BLaER1 treated with 17β-estradiol and CSF1 and Interleukin-3, amounts not matched to agents 10 nM and 100 nM (cell line): ENCODE data around the gene RBMXL3.

Experiments
- H3K27ac ChIP-seq, 11 experiments: shearing (Covaris generic); formaldehyde crosslinking; 2 replicates each; pipeline ENCODE4 v1.8.1; 2022
- H3K27me3 ChIP-seq, 11 experiments: shearing (Covaris generic); formaldehyde crosslinking; 2 replicates each; pipeline ENCODE4 v1.8.1; 2022
- H3K36me3 ChIP-seq, 11 experiments: shearing (Covaris generic); formaldehyde crosslinking; 2 replicates each; pipeline ENCODE4 v1.8.1; 2022
- H3K4me1 ChIP-seq, 10 experiments: shearing (Covaris generic); formaldehyde crosslinking; 2 replicates each; pipeline ENCODE4 v1.8.1; 2022
- H3K4me2 ChIP-seq, 11 experiments: shearing (Covaris generic); formaldehyde crosslinking; 2 replicates each; pipeline ENCODE4 v1.8.1; 2022
- H3K4me3 ChIP-seq, 10 experiments: shearing (Covaris generic); formaldehyde crosslinking; 2 replicates each; pipeline ENCODE4 v1.8.1; 2022
- H3K9ac ChIP-seq, 11 experiments: shearing (Covaris generic); formaldehyde crosslinking; 2 replicates each; pipeline ENCODE4 v1.8.1; 2022
- H3K9me3 ChIP-seq, 11 experiments: shearing (Covaris generic); formaldehyde crosslinking; replicated peaks in 1 of 11; 2 replicates each; pipeline ENCODE4 v1.8.1; 2022
- H4K20me1 ChIP-seq, 11 experiments: shearing (Covaris generic); formaldehyde crosslinking; 2 replicates each; pipeline ENCODE4 v1.8.1; 2022
- Cebpa-rat ChIP-seq, 11 experiments: shearing (Covaris generic); IDR thresholded peaks; 2 replicates each; pipeline ENCODE4 v1.8.1; 2022

Gene RBMXL3

DNA sequence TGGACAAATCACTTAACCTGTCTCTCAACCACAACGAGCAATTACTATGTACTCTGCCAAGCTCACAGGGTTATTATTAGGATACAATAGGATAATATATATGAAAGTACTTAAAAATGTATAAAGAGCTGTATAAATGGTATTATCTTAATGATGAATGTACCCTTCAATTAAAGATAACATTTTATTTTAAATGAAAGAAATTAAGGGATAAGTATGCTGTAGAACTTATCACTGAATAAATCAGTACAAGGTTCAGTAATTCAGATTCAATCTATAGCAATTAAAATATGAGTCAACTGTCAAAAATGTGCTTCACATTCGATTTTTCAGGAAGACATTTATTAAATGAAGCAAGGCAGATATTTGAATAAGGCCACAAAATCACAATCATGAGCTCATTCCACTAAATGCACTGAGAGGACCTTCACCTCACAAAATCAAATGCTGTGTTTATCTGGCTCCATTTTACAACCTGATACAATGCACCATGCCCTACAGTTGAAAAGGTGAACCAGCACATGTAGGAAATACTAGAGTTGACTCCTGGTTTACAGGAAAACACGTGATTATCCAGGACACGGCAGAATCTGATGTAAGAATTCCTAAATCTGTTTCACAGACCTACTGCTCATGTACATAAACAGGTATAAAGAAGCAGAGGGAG lies 40.3 kb downstream of the RBMXL3 start:
- no peaks in the 10 kb centered on the region; a peak in 1 of 22 replicates for H4K20me1 ChIP-seq
- no peak overlapping the region for H3K27ac ChIP-seq
- no peak overlapping the region for H3K9ac ChIP-seq
- peaks cover 0 to 5% (median 0%) of the 10 kb centered on the region in 11 experiments; a peak in 1 of 22 replicates for H3K9me3 ChIP-seq
- no peaks in the 10 kb centered on the region for H3K36me3 ChIP-seq
- H3K4me3 ChIP-seq = no peak overlapping the region
- no peak for TF ChIP-seq Cebpa-rat (IDR thresholded peaks at IDR 0.05)
- H3K27me3 ChIP-seq = peaks cover 76 to 98% (median 94%) of the 10 kb centered on the region in 11 experiments
- H3K4me2 ChIP-seq = no peak overlapping the region
- no peaks in the 10 kb centered on the region for H3K4me1 ChIP-seq

DNA sequence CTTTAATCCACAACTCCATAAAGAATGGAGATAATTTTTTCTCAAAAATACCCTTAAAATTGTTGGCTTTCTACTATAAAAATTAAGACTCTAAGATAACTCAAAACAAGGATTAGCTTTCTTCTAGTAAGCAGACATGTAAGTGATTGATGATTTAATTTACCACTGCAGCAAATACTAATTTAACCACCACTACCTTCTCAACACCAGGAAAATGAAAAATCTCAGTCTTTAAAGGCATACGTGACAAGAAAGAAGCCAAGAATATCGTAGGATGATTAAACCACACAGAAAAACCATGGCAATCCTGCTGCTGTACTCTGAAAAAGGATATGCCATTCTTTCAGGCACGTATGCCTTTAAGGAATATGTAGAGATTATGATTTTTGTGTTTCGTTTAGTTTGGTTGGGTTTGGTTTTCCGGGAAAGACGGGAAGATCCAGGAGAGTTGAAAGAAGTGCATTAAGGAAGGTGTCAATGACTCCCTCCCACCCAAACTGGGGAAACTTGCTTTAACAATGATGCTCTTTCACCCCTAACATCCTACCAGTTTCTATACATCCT lies 43.8 kb downstream of the RBMXL3 start:
- Histone ChIP-seq H3K27ac (no peak overlapping the region), H3K9me3 (peaks cover 0 to 5% (median 0%) of the 10 kb centered on the region in 11 experiments; a peak in 1 of 22 replicates), H3K9ac (no peak overlapping the region), H4K20me1 (no peaks in the 10 kb centered on the region; a peak in 1 of 22 replicates), H3K4me2 (no peak overlapping the region), H3K4me1 (no peaks in the 10 kb centered on the region), H3K4me3 (no peak overlapping the region), H3K36me3 (no peaks in the 10 kb centered on the region), H3K27me3 (peaks cover 88 to 99% (median 97%) of the 10 kb centered on the region in 11 experiments)
- TF ChIP-seq Cebpa-rat (IDR thresholded peaks at IDR 0.05) = no peak

DNA sequence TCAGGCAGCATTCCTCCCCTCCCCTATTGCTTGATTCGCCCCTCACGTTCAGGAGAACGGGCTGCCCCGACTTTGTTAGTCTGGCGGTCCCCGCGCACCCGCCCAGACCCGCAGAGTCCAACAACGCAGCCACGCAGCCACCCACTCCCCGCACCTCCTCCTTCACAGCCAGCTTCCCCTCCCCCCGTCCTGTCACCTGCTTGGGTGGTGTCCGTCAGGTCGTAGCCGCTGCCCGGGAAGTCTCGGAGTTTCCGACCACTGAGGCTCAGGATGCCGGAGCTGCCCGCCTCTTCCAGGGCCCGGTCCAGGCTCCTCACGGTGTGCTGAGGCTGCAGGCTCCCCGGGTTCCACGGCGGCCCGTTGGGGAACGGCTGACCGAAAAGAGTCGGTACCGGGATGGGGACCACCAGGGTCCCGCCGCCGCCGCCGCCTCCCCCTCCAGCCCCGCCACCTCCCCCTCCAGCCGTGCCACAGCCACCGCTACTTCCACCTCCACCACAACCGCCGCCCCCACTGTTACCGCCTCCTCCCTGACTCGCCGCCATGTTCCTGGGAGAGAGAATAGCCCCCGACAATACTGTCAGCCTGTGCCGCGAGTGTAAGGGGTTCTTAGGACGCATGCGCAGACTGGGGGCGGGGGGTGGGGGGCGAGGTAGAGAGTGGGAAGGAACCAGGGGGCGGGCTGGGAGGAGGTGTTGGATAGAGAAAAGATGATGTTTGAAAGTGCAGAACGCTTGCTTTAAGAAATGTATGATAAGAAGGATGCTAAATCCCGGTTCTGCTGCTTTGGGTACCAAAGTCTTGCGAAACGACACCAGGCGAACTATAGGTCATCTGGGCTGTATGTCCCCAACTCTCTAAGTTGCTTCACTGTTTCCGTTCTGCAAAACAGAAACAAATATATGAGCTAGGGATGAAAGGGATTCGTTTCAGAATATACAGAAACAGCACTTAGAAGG lies 44.6 kb downstream of the RBMXL3 start, which contains the start of gene LRCH2:
Gene LRCH2 (minus strand): TSS at position 600 of the 959 bp plus-strand sequence. CDS start 55 bp downstream, at position 545.
- Histone ChIP-seq H3K9me3 (peaks cover 0 to 5% (median 0%) of the 10 kb centered on the region in 11 experiments; a peak in 1 of 22 replicates), H3K27ac (no peak within 1 kb of the TSS), H3K36me3 (no peaks in the 10 kb centered on the region), H3K4me1 (no peaks in the 10 kb centered on the region), H3K4me2 (no peak within 1 kb of the TSS), H3K9ac (no peak within 1 kb of the TSS), H3K4me3 (no peak within 1 kb of the TSS), H3K27me3 (peaks cover 87 to 98% (median 97%) of the 10 kb centered on the region in 11 experiments), H4K20me1 (no peaks in the 10 kb centered on the region)
- TF ChIP-seq Cebpa-rat (IDR thresholded peaks at IDR 0.05) = 0 out of 22 replicates have a peak, but pooled peaks of 1 of the 11 experiments have one; percentile 16

DNA sequence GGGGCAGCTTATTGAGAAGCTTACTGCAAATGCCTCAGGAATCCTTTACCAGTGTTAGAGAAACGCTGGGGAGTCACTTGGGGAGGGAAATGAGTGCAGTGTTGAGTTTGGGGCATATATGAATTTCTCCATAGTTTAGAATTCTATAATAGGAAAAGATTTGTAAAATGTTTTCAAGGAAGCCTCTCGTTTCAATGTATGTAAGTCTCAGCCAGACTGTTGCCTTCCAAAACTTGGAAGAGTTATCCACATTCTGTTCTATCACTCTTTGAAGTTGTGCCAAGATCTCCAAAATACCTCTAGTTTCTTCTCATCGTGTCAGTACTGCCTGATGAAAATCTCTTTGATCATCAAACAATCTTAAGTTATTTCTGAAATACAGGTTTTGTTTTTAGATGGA lies 45.3 kb downstream of the RBMXL3 start:
- Histone ChIP-seq H3K4me2 (no peak overlapping the region), H3K4me3 (no peak overlapping the region), H3K27ac (no peak overlapping the region), H3K9me3 (peaks cover 0 to 5% (median 0%) of the 10 kb centered on the region in 11 experiments; a peak in 1 of 22 replicates), H3K9ac (no peak overlapping the region), H3K4me1 (no peaks in the 10 kb centered on the region), H3K36me3 (no peaks in the 10 kb centered on the region), H4K20me1 (no peaks in the 10 kb centered on the region), H3K27me3 (peaks cover 86 to 99% (median 96%) of the 10 kb centered on the region in 11 experiments)
- no peak for TF ChIP-seq Cebpa-rat (IDR thresholded peaks at IDR 0.05)

DNA sequence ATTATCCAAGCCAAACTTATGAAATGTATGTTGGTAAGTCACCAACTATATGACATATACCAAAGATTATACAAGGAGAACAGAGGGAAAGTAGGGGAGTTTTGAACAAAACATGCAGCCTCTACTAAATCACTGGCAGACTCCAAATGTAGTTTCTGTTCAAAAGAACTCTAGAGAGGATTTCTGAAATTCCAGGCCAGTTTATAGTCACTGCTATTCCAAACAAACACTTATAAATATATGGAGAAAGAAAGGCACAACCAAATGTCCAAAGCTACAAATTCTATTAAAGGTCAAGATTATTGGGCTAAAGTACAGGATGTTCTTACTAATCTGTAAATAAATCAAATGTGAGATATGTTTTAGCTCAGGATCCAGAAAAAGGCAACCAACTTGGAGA lies 47.4 kb downstream of the RBMXL3 start:
- TF ChIP-seq Cebpa-rat (IDR thresholded peaks at IDR 0.05) = no peak
- Histone ChIP-seq H3K9ac (no peak overlapping the region), H4K20me1 (no peaks in the 10 kb centered on the region), H3K27me3 (peaks cover 73 to 95% (median 91%) of the 10 kb centered on the region in 11 experiments), H3K4me3 (no peak overlapping the region), H3K9me3 (peaks cover 0 to 10% (median 4%) of the 10 kb centered on the region in 11 experiments; a peak in 9 of 22 replicates), H3K4me2 (no peak overlapping the region), H3K36me3 (no peaks in the 10 kb centered on the region), H3K4me1 (no peaks in the 10 kb centered on the region), H3K27ac (no peak overlapping the region)

DNA sequence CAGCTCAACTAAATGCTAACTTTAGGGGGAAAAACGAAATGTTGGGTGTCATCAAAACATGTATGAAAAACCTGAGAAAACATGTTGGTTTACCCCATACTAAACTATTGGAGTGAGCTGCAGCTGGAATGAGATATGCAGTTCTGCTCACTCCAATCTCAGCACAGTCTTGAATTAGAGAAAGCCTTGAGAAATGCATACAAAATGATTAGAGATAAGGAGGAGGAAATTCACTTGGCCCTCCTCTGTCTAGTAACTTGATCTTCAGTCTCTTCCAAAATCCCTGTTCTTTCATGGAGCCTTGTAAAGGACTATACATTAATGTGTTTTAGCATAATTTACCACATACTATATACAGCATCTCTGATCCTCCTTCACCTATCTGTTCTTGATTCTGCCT lies 47.8 kb downstream of the RBMXL3 start:
- Histone ChIP-seq H3K4me3 (no peak overlapping the region), H3K27me3 (peaks cover 69 to 90% (median 86%) of the 10 kb centered on the region in 11 experiments), H3K9ac (no peak overlapping the region), H3K4me2 (no peak overlapping the region), H3K9me3 (peaks cover 0 to 10% (median 4%) of the 10 kb centered on the region in 11 experiments; a peak in 9 of 22 replicates), H4K20me1 (no peaks in the 10 kb centered on the region), H3K4me1 (no peaks in the 10 kb centered on the region), H3K27ac (no peak overlapping the region), H3K36me3 (no peaks in the 10 kb centered on the region)
- no peak for TF ChIP-seq Cebpa-rat (IDR thresholded peaks at IDR 0.05)
